ENCODE results near the gene NINJ2. TPM values are rescaled to one million over a fixed set of nuclear protein-coding genes. Genes with fewer than 3 reads are reported as not detected.

Gene NINJ2
- total and polyA plus RNA-seq, 2 experiments from 2014 or later = 4.9 to 5.2 TPM

DNA sequence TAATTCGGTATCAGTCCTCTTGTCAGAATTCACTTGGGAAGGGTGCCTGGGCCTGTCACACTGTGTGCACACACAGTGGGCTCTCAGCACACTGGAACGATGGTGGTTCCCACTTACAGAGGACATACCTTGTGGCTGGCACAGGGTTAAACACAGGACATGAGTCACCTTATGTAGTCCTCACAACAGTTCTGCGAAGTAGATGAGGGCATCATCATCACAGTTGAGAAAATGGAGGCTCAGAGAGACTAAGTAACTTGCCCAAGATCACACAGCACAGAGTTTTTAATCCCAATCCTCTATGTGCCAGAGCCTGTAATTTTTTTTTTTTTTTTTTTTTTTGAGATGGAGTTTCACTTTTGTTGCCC, 90.7 kb downstream of the NINJ2 start:
- peak; percentile 50 for DNase-seq
- Histone ChIP-seq H4K20me1 (ENCODE audit: insufficient read depth) (no peaks in the 10 kb centered on the region), H2AFZ (no peak overlapping the region), H3K4me2 (ENCODE audit: unreplicated experiment) (no peak overlapping the region), H3K9me2 (ENCODE audit: insufficient read depth) (no peaks in the 10 kb centered on the region), H3K79me2 (ENCODE audit: insufficient read depth) (no peaks in the 10 kb centered on the region), H3K4me3 (no peak overlapping the region), H3F3A (ENCODE audit: insufficient read depth) (peaks cover 26% of the 10 kb centered on the region), H3K9me3 (ENCODE audit: low read depth) (no peaks in the 10 kb centered on the region), H3K4me1 (ENCODE audit: insufficient read depth) (peaks cover 31% of the 10 kb centered on the region), H3K27ac (peak overlapping the region; percentile 90), H3K27me3 (replicated peaks; ENCODE audit: insufficient read depth) (no peaks in the 10 kb centered on the region), H3K36me3 (ENCODE audit: low read depth) (no peaks in the 10 kb centered on the region), H3K9ac (no peak overlapping the region)
- WGBS, 2 experiments (ENCODE audit: low coverage in 1 of 2, low lambda C conversion rate in 2 of 2, missing lambda C conversion rate in 2 of 2) = 79 to 82% methylated on average over 3 of the region's 3 CpGs
- in situ Hi-C loops (cut with MboI) = loop anchor here (10.0 kb wide), 1 partner anchor 182 kb away; the partner anchor contains the start of gene WNK1
- no peak for TF ChIP-seq EZH2phosphoT487 (IDR thresholded peaks at IDR 0.05; ENCODE audit: insufficient read depth, low read depth)
- no peak for TF ChIP-seq EZH2 (IDR thresholded peaks at IDR 0.05; ENCODE audit: insufficient read depth, poor library complexity, severe bottlenecking)

DNA sequence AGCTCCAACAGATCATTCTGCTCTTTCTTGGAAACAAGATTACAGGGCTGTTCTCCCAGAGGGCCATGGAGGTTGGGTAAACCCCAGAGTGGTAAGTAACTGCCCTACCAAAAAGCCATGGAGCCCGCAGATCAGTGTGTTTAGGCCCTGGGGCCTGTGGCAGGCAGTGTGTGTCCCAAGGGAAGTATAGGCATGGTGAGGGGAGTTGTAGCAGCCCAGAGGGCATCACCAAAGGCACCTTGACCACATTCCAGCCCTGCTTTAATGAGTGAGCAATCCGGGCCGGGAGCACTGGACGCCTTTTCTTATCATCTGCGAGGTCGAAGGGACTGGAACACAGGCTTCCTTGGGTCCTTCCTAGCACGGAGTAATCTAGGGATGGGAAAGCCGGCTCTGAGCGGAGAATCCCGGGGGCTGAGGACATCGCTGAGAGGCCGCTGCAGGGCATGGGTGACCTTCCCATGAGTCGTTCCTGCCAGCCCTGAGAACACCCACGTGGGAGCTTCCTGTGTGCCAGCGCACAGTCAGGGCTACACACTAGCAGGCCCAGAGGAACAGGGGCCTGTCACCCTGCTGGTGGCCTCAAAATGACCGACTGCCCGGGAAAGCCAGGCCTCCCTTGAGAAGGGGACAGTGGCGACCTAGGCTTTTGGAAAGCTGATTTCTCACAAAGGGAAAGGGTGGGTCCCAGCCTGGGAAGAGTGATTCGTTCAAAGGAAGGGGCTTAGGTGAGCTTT, 91.3 kb downstream of the NINJ2 start:
- Histone ChIP-seq H3K9ac (peak overlapping the region; percentile 80; the same call in 1 of the 2 replicates), H3K4me3 (peak overlapping the region; percentile 82), H4K20me1 (ENCODE audit: insufficient read depth) (no peaks in the 10 kb centered on the region), H3K36me3 (ENCODE audit: low read depth) (no peaks in the 10 kb centered on the region), H3K9me2 (ENCODE audit: insufficient read depth) (no peaks in the 10 kb centered on the region), H3K27ac (peak overlapping the region; percentile 90), H3K27me3 (replicated peaks; ENCODE audit: insufficient read depth) (no peaks in the 10 kb centered on the region), H3F3A (ENCODE audit: insufficient read depth) (peaks cover 26% of the 10 kb centered on the region), H3K79me2 (ENCODE audit: insufficient read depth) (no peaks in the 10 kb centered on the region), H3K4me1 (ENCODE audit: insufficient read depth) (peaks cover 31% of the 10 kb centered on the region), H3K4me2 (ENCODE audit: unreplicated experiment) (peak overlapping the region; percentile 89), H2AFZ (peak overlapping the region; percentile 92), H3K9me3 (ENCODE audit: low read depth) (no peaks in the 10 kb centered on the region)
- 52 to 54% methylated on average over 19 of the region's 19 CpGs for WGBS, 2 experiments (ENCODE audit: low coverage in 1 of 2, low lambda C conversion rate in 2 of 2, missing lambda C conversion rate in 2 of 2)
- no peak for TF ChIP-seq EZH2 (IDR thresholded peaks at IDR 0.05; ENCODE audit: insufficient read depth, poor library complexity, severe bottlenecking)
- no peak for TF ChIP-seq EZH2phosphoT487 (IDR thresholded peaks at IDR 0.05; ENCODE audit: insufficient read depth, low read depth)
- peak; percentile 41 for DNase-seq
- in situ Hi-C loops (cut with MboI) = loop anchor here (10.0 kb wide), 1 partner anchor 183 kb away; the partner anchor contains the start of gene WNK1

DNA sequence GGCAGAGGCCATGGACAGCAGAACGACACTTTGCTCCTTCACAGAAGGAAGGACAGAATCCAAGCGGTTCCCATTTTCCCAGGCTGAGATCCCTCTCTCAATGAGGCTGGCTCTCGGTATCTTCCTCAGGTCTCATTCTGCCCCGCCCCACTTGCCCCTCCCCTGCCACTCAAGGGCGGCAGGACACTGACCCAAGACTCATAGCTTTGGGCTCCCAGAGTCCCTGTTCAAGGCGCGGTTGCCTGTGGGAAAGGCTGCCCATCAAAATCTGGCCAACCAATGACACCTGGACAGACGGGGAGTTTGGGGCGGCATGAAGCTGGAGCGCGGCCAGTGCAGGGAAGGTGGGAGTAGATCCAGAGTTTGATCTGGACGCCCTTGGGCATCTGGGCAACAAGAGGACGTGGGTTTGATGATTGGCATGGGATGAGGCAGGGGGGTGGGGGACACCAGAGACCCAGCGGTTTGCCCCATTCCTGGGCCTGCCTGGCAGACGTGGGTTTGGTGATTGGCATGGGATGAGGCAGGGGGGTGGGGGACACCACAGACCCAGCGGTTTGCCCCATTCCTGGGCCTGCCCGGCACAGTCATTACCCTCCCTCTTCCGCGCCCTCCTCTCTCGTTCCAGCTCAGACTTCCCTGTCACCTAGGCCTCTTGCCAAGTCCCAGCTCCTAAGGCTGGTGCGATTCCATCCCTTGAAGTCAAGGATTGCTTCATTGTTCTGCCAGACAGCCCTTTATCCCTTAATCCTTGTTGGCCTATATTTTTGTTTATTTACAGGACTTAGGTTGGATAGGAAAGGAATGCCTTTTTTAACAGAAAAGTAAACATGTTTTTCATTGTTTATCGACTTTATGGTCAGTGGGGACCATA, 92.1 kb downstream of the NINJ2 start:
- Histone ChIP-seq H3K27me3 (replicated peaks; ENCODE audit: insufficient read depth) (no peaks in the 10 kb centered on the region), H3K4me1 (ENCODE audit: insufficient read depth) (peaks cover 31% of the 10 kb centered on the region), H4K20me1 (ENCODE audit: insufficient read depth) (no peaks in the 10 kb centered on the region), H3F3A (ENCODE audit: insufficient read depth) (peaks cover 26% of the 10 kb centered on the region), H3K27ac (peak overlapping the region; percentile 90), H3K79me2 (ENCODE audit: insufficient read depth) (no peaks in the 10 kb centered on the region), H3K9ac (peak overlapping the region; percentile 80), H3K4me3 (peak overlapping the region; percentile 82), H3K9me3 (ENCODE audit: low read depth) (no peaks in the 10 kb centered on the region), H3K4me2 (ENCODE audit: unreplicated experiment) (peak overlapping the region; percentile 89), H3K36me3 (ENCODE audit: low read depth) (no peaks in the 10 kb centered on the region), H3K9me2 (ENCODE audit: insufficient read depth) (no peaks in the 10 kb centered on the region), H2AFZ (peak overlapping the region; percentile 92)
- TF ChIP-seq EZH2phosphoT487 (IDR thresholded peaks at IDR 0.05; ENCODE audit: insufficient read depth, low read depth) (no peak), EZH2 (IDR thresholded peaks at IDR 0.05; ENCODE audit: insufficient read depth, poor library complexity, severe bottlenecking) (no peak)
- in situ Hi-C loops (cut with MboI) = loop anchor here (10.0 kb wide), 1 partner anchor 184 kb away; the partner anchor contains the start of gene WNK1
- peak; percentile 97 for DNase-seq
- 4 to 5% methylated on average over 21 to 22 of the region's 22 CpGs for WGBS, 2 experiments (ENCODE audit: low coverage in 1 of 2, low lambda C conversion rate in 2 of 2, missing lambda C conversion rate in 2 of 2)

DNA sequence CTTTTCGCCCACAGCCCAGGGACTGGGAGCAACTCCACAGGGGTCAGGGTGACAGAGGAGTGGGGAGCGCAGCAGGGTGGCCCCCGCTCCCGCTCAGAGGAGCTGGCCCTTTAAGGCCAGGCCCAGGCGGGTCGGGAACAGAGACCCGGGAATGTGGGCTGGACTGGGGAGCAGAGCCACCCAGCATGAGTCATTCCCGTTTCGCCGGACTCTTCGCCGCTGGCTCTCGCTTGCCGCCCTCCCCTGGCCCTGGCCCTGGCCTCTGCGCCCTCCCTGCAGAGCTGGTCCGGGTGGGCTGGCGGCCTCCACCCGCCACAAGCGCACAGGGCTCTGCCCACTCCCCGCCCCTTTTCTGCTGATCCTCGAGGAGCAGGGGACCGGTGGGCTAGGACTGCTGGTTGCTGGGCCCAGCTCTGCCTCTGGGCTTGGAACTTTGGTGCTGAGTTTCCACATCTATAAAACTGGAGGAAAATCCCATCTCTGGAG, 92.8 kb downstream of the NINJ2 start:
- Histone ChIP-seq H3K36me3 (ENCODE audit: low read depth) (no peaks in the 10 kb centered on the region), H3K27me3 (replicated peaks; ENCODE audit: insufficient read depth) (no peaks in the 10 kb centered on the region), H3K27ac (peak overlapping the region; percentile 90), H3K4me1 (ENCODE audit: insufficient read depth) (peaks cover 26% of the 10 kb centered on the region), H3K4me2 (ENCODE audit: unreplicated experiment) (peak overlapping the region; percentile 89), H3K4me3 (peak overlapping the region; percentile 82), H2AFZ (peak overlapping the region; percentile 92), H4K20me1 (ENCODE audit: insufficient read depth) (no peaks in the 10 kb centered on the region), H3K79me2 (ENCODE audit: insufficient read depth) (no peaks in the 10 kb centered on the region), H3K9ac (peak overlapping the region; percentile 80), H3F3A (ENCODE audit: insufficient read depth) (peaks cover 26% of the 10 kb centered on the region), H3K9me2 (ENCODE audit: insufficient read depth) (no peaks in the 10 kb centered on the region), H3K9me3 (ENCODE audit: low read depth) (no peaks in the 10 kb centered on the region)
- in situ Hi-C loops (cut with MboI) = loop anchor here (10.0 kb wide), 1 partner anchor 184 kb away; the partner anchor contains the start of gene WNK1
- WGBS, 2 experiments (ENCODE audit: low coverage in 1 of 2, low lambda C conversion rate in 2 of 2, missing lambda C conversion rate in 2 of 2) = 1 to 3% methylated on average over 18 to 22 of the region's 22 CpGs
- DNase-seq = peak; percentile 96
- TF ChIP-seq EZH2phosphoT487 (IDR thresholded peaks at IDR 0.05; ENCODE audit: insufficient read depth, low read depth) = no peak
- TF ChIP-seq EZH2 (IDR thresholded peaks at IDR 0.05; ENCODE audit: insufficient read depth, poor library complexity, severe bottlenecking) = no peak

All from GM23248 (cell line).